Prostate gland (tissue), 2 donors: ENCODE measurements around the gene IYD. TPM values are rescaled to one million over a fixed set of nuclear protein-coding genes. Genes with fewer than 3 reads are reported as not detected.

Experiments
- DNase-seq: peaks from one replicate; pipeline ENCODE4 v3.0.0-alpha.2; 2019; ENCODE audit warnings: low spot score
- H3K27ac ChIP-seq, 2 donors: fragments of 200-600 bp; sonication (generic); 2 replicates each; pipeline ENCODE4 v1.5.1; 2017 to 2019
- H3K27me3 ChIP-seq: fragments of 200-600 bp; sonication (generic); replicated peaks from 2 replicates; pipeline ENCODE4 v1.5.1; 2019; ENCODE audit not compliant: insufficient read depth
- H3K36me3 ChIP-seq, 2 donors: fragments of 200-600 bp; sonication (generic); 1 replicate in 1 of 2; 2 replicates in 1 of 2; pipeline versions ENCODE4 v1.5.1 to v1.8.1; 2017 to 2019
- H3K4me1 ChIP-seq: fragments of 200-600 bp; sonication (generic); replicated peaks from 2 replicates; pipeline ENCODE4 v1.5.1; 2019
- H3K4me3 ChIP-seq, 2 donors: fragments of 200-600 bp; sonication (generic); 2 replicates each; pipeline ENCODE4 v1.5.1; 2017 to 2019
- H3K9me3 ChIP-seq: fragments of 200-600 bp; sonication (generic); 2 replicates; pipeline ENCODE4 v1.5.1; 2017
- POLR2A ChIP-seq: fragments of 450-650 bp; IDR thresholded peaks from one replicate; pipeline ENCODE4 v1.6.1; 2016; ENCODE audit warnings: antibody characterized with exemption, mild to moderate bottlenecking
- POLR2AphosphoS5 ChIP-seq: sonication (generic); formaldehyde crosslinking; IDR thresholded peaks from one replicate; pipeline ENCODE4 v1.6.1; 2017; ENCODE audit warnings: antibody characterized with exemption
- WGBS: methylation state at CpG from one replicate; pipeline ENCODE4 v1.1.5; 2018; 5-methylcytosine and 5-hydroxymethylcytosine counted together
- intact Hi-C: fragments of 100-400 bp; cut with DNase I; formaldehyde crosslinking; loops from one replicate; pipeline ENCODE4 v1.14.2; 2022
- total RNA-seq, 2 donors: library from RNA; depleted of rRNA; stranded (reverse); fragments of >200 nt; gene quantifications; one replicate each; pipeline ENCODE4 v1.1.0, GENCODE V29; 2016
- TF ChIP-seq, protein P1 (sequence below), 4 experiments: fragments of 200-600 bp in 2 of 4; fragments of 450-650 bp in 2 of 4; sonication (generic) in 2 of 4; IDR thresholded peaks; 1 replicate in 3 of 4; 2 replicates in 1 of 4; pipeline ENCODE4 v1.5.1; 2016 to 2019; ENCODE audit warnings: antibody characterized with exemption in 4 of 4, mild to moderate bottlenecking in 2 of 4, moderate library complexity in 2 of 4

The IYD gene
- total RNA-seq, 2 donors from 2014 or later, result 0.05 to 0.45 TPM

DNA sequence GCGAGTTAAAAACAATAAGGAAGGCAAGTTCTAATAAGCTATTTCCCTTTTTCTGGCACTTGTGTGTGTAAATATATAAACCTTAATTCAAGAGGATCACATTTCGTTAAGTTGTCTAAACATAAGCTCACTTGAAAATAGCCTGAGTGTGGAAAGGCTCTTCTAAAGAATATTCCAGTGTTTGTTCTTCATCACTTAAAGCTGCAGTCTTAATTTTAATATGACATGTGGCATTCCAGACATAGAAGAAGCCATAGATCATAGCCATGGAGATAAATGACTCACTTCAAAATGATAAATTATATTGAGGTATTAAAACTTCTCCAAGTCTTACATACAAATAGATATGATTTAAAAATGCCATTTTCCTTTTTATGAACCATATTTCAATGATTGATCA is 42.1 kb downstream of the IYD start:
- DNase-seq, result no peak
- 11% methylated on average over 2 of the region's 2 CpGs for WGBS
- TF ChIP-seq, protein P1, sequence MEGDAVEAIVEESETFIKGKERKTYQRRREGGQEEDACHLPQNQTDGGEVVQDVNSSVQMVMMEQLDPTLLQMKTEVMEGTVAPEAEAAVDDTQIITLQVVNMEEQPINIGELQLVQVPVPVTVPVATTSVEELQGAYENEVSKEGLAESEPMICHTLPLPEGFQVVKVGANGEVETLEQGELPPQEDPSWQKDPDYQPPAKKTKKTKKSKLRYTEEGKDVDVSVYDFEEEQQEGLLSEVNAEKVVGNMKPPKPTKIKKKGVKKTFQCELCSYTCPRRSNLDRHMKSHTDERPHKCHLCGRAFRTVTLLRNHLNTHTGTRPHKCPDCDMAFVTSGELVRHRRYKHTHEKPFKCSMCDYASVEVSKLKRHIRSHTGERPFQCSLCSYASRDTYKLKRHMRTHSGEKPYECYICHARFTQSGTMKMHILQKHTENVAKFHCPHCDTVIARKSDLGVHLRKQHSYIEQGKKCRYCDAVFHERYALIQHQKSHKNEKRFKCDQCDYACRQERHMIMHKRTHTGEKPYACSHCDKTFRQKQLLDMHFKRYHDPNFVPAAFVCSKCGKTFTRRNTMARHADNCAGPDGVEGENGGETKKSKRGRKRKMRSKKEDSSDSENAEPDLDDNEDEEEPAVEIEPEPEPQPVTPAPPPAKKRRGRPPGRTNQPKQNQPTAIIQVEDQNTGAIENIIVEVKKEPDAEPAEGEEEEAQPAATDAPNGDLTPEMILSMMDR (IDR thresholded peaks at IDR 0.05), result no peak
- TF ChIP-seq POLR2A (no peak), POLR2AphosphoS5 (no peak)
- H3K36me3 ChIP-seq, result no peaks in the 10 kb centered on the region
- intact Hi-C loops, result no loop called here
- H3K4me1 ChIP-seq, result no peaks in the 10 kb centered on the region
- H3K4me3 ChIP-seq, result no peak overlapping the region
- peaks cover 1% of the 10 kb centered on the region for H3K27me3 ChIP-seq
- no peak overlapping the region for H3K27ac ChIP-seq
- no peaks in the 10 kb centered on the region for H3K9me3 ChIP-seq

DNA sequence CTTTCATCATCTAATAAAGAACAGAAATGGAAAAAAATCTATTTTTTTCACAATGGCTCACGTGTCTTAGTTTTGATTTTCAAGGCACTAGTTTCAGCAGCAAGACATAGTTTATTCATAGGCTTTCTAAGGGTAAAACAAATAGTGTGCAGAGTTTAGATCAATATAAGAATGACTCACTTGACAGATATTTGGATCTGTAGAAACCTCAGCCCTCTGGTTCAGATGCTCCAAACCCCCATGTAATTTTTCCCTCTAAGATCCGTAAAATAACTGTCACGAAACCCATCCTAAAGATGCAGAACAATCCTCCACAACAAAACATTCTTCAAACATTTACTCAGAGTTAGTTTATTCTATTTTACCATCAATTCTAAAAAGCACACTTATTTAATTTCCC is 43.4 kb downstream of the IYD start:
- WGBS, result 89% methylated on average over 3 of the region's 3 CpGs
- DNase-seq, result no peak
- Histone ChIP-seq H3K4me3 (no peak overlapping the region), H3K36me3 (no peaks in the 10 kb centered on the region), H3K27ac (no peak overlapping the region), H3K27me3 (peaks cover 1% of the 10 kb centered on the region), H3K4me1 (no peaks in the 10 kb centered on the region), H3K9me3 (no peaks in the 10 kb centered on the region)
- intact Hi-C loops, result no loop called here
- TF ChIP-seq POLR2A, result no peak

DNA sequence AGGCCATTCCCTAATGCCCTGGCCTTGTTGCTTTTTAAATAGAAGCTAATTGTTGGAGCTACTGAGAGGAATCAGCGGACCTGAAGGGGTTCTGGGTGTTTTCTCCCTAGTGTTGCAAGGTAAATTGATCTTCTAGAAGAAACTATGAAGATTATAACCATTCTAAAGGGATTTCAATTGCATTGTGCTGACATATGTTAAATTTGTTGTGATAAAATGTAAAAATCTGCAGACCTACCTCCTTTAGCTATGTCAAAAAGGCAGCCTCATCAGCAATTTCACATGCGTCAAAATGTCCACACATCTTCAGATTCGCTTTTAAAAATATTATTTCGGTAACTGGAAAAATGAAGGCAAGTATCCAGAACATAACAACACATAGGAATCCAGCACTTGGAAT is 44.4 kb downstream of the IYD start:
- H3K9me3 ChIP-seq, result no peaks in the 10 kb centered on the region
- H3K36me3 ChIP-seq, result no peaks in the 10 kb centered on the region
- 49% methylated on average over 4 of the region's 4 CpGs for WGBS
- TF ChIP-seq, protein P1 (IDR thresholded peaks at IDR 0.05), result no peak
- TF ChIP-seq POLR2AphosphoS5, result no peak
- TF ChIP-seq POLR2A, result no peak
- H3K4me1 ChIP-seq, result no peaks in the 10 kb centered on the region
- no peak for DNase-seq
- H3K27me3 ChIP-seq, result no peaks in the 10 kb centered on the region
- no peak overlapping the region for H3K4me3 ChIP-seq
- intact Hi-C loops, result no loop called here
- H3K27ac ChIP-seq, result no peak overlapping the region

DNA sequence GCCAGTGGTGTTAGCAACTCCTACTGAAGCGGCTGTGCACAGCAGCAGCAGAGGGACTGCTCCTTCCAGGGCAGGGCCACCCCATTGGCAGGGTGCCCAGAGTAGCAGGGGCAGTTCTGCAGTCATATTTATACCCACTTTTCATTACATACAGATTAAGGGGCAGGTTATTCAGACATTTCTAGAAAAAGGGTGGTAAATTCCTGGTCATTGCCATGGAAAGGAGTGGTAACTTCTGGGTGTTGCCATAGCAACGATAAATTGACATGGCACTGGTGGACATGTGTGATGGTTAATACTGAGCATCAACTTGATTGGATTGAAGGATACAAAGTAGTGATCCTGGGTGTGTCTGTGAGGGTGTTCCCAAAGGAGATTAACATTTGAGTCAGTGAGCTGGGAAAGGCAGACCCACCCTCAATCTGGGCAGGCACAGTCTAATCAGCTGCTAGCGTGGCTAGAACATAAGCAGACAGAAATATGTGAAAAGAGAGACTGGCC is 45.0 kb downstream of the IYD start:
- TF ChIP-seq POLR2AphosphoS5 (no peak), POLR2A (no peak)
- TF ChIP-seq, protein P1 (IDR thresholded peaks at IDR 0.05), result no peak
- no peaks in the 10 kb centered on the region for H3K27me3 ChIP-seq
- H3K36me3 ChIP-seq, result no peaks in the 10 kb centered on the region
- no peaks in the 10 kb centered on the region for H3K9me3 ChIP-seq
- intact Hi-C loops, result no loop called here
- DNase-seq, result no peak
- no peak overlapping the region for H3K27ac ChIP-seq
- 88% methylated on average over 3 of the region's 3 CpGs for WGBS
- no peaks in the 10 kb centered on the region for H3K4me1 ChIP-seq
- H3K4me3 ChIP-seq, result no peak overlapping the region

DNA sequence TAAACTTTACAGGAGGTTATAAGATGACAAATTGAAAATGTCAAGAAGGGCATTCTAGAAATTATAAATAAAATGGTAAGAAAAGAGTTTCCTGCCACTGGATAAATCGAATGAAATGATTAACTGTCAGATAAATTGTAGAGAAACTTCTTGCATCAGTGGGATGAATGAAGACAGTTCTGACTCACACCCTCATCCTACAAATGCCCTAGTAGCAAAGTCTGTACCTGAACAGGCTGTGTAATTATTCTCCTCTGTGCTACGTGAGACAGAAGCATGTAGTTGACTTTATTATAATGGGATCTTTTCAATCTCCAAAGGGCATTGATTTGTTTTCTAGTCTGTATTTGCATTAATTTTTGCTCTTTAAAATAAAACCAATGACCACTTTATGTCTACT is 47.3 kb downstream of the IYD start:
- intact Hi-C loops, result loop anchor here (5.0 kb wide), 1 partner anchor 326 kb away; no protein-coding TSS in a partner anchor
- WGBS, result 76% methylated on average over 2 of the region's 2 CpGs
- Histone ChIP-seq H3K36me3 (no peaks in the 10 kb centered on the region), H3K4me3 (no peak overlapping the region), H3K4me1 (no peaks in the 10 kb centered on the region), H3K9me3 (no peaks in the 10 kb centered on the region), H3K27ac (no peak overlapping the region), H3K27me3 (no peaks in the 10 kb centered on the region)
- DNase-seq, result no peak
- TF ChIP-seq POLR2AphosphoS5 (no peak), POLR2A (no peak)
- TF ChIP-seq, protein P1 (IDR thresholded peaks at IDR 0.05), result no peak
